Glomerular endothelial cell (primary cell): Measurements from ENCODE around the gene S100A13. TPM values are rescaled to one million over a fixed set of nuclear protein-coding genes. Genes with fewer than 3 reads are reported as not detected.
"Not testable (repeated sequence)": the region's sequence is repeated elsewhere in the genome, so short reads cannot be mapped to it uniquely, and the experiment has no call there.

ENCODE experiments used
- DNase-seq: peaks from one replicate; pipeline ENCODE4 v3.0.0-alpha.2; 2011; ENCODE audit warnings: low read depth, low spot score; ENCODE audit errors: extremely low read depth
- total RNA-seq: library from RNA; depleted of rRNA; stranded (reverse); fragments of >200 nt; gene quantifications from 2 replicates; pipeline ENCODE4 v1.2.3, GENCODE V29; 2015

S100A13 gene
- total RNA-seq, 1 donor from 2014 or later, result 104 TPM

DNA sequence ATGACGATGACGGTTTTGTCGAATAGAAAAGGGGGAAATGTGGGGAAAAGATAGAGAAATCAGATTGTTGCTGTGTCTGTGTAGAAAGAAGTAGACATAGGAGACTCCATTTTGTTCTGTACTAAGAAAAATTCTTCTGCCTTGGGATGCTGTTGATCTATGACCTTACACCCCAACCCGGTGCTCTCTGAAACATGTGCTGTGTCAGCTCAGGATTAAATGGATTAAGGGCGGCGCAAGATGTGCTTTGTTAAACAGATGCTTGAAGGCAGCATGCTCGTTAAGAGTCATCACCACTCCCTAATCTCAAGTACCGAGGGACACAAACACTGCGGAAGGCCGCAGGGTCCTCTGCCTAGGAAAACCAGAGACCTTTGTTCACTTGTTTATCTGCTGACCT, 51.8 kb downstream of the S100A13 start:
- not testable (repeated sequence) for DNase-seq

DNA sequence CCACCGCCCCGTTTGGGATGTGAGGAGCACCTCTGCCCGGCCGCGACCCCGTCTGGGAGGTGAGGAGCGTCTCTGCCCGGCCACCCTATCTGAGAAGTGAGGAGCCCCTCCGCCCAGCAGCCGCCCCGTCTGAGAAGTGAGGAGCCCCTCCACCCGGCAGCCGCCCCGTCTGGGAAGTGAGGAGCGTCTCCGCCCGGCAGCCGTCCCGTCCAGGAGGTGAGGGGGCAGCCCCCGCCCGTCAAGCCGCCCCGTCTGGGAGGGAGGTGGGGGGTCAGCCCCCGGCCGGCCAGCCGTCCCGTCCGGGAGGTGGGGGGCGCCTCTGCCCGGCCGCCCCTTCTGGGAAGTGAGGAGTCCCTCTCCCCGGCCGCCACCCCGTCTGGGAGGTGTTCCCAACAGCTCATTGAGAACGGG, 52.2 kb downstream of the S100A13 start:
- DNase-seq, result not testable (repeated sequence)

DNA sequence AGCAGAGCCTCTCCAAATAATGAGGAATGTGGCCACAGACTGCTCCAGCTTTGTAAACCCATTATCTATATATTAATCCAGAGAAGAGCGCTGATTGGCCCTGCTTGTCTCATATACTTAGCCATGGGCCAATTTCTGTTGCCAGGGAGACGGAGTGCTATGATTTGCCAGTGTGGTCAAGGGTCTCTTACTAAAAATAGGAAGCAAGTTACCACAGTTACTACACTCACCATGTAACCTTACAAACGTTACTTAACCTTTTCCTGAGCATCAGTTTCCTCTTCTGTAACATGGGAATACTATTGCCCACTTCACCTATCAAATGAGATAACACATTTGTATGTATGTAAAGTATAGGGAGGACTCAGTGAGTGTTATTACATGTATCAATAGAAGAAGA, 54.0 kb downstream of the S100A13 start:
- DNase-seq, result no peak

DNA sequence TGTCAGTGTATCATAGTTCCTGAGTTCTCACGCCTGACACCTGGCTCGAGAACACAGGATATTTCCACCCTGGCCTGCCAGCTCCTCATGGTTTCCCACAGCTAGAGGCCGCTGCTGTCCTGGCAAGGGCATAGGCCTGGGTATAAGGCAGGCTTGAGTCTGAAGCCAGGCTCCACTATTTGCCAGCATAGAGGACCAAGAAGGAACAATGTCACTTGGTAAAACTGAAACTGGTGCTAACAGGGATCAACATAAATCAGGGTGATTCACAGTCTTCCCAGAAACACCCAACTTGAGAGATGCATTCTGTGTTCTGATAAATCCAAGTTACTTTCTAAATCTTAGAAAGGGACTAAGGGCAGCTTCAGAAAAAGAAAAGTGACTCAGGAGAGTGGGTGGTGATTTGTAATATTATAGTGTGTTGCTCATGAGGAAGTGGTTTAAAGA, 54.7 kb downstream of the S100A13 start:
- no peak for DNase-seq

- no peak for DNase-seq
These were observed 55.6 kb downstream of the S100A13 start for GRCh38 chr1:153571706-153572105.

DNA sequence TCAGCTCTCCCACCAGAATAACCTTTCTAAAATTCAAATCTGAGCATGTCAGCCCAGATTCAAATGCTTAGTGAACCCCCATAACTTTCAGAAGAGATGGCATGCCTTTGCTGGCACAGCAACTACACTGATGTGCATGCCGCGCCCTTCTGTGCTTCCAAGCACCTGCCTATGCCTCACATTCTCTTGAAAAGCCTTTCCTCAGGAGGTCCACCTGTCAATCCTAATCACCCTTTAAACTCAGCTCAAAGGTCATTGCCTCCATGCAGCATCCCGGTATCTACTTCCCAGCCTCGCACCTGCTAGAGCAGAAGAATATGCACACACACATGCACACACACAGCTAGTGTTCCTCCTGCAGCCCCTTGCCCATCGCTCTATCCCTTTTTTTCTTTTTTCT, 56.4 kb downstream of the S100A13 start:
- no peak for DNase-seq

GRCh38 chr1:153569465-153569864, 57.8 kb downstream of the S100A13 start:
- DNase-seq, result no peak

Other genes with a start within 250 kb of the S100A13 start
- gene S100A8, start 236.4 kb downstream of the S100A13 start, total RNA-seq, result not detected in 2 replicates
- not detected in 2 replicates for gene S100A7A, start 211.0 kb downstream of the S100A13 start, total RNA-seq
- gene S100A7, start 166.9 kb downstream of the S100A13 start, total RNA-seq, result not detected in 2 replicates
- 581 and 1,075 TPM in 2 replicates for gene S100A6, start 91.5 kb downstream of the S100A13 start, total RNA-seq
- gene S100A5, start 86.6 kb downstream of the S100A13 start, total RNA-seq, result not detected in 2 replicates
- gene S100A4, start 81.7 kb downstream of the S100A13 start, total RNA-seq, result 7.1 and 17.2 TPM in 2 replicates
- 6.8 and 6.9 TPM in 2 replicates for gene S100A3, start 78.2 kb downstream of the S100A13 start, total RNA-seq
- gene S100A2, start 61.7 kb downstream of the S100A13 start, total RNA-seq, result 3.9 and 9.4 TPM in 2 replicates
- 582 and 906 TPM in 2 replicates for gene S100A16, start 14.4 kb downstream of the S100A13 start, total RNA-seq
- not detected in 2 replicates for gene S100A14, start 11.2 kb downstream of the S100A13 start, total RNA-seq
- not detected in 2 replicates for gene S100A1, start 929 bp upstream of the S100A13 start, total RNA-seq
- gene CHTOP, start 6.6 kb upstream of the S100A13 start, total RNA-seq, result 28.3 and 43.9 TPM in 2 replicates
- gene SNAPIN, start 31.2 kb upstream of the S100A13 start, total RNA-seq, result 41.4 and 56.2 TPM in 2 replicates
- gene ILF2, start 43.5 kb upstream of the S100A13 start, total RNA-seq, result 179 and 241 TPM in 2 replicates
- gene NPR1, start 51.2 kb upstream of the S100A13 start, total RNA-seq, result 4.2 and 13.0 TPM in 2 replicates
- gene INTS3, start 100.5 kb upstream of the S100A13 start, total RNA-seq, result 40.3 and 48.9 TPM in 2 replicates
- gene SLC27A3, start 147.9 kb upstream of the S100A13 start, total RNA-seq, result 13.4 and 15.7 TPM in 2 replicates